GM13976 (cell line): ENCODE measurements around the gene MEIS1.
"Not testable (repeated sequence)": the region's sequence is repeated elsewhere in the genome, so short reads cannot be mapped to it uniquely, and the experiment has no call there.

Experiments
- DNase-seq: peaks from one replicate; pipeline ENCODE4 v3.0.0; 2012; ENCODE audit warnings: low spot score
- in situ Hi-C: fragments of 300-500 bp; cut with MboI; formaldehyde crosslinking; loops from one replicate; pipeline ENCODE4 v1.12.0; 2022; ENCODE audit warnings: low sequenced_read_pairs, mixed read lengths, inconsistent platforms; ENCODE audit not compliant: unreplicated experiment
- TF ChIP-seq, protein P1 (sequence below): IDR thresholded peaks from 2 replicates; pipeline ENCODE4 v1.5.1; 2012; ENCODE audit warnings: borderline replicate concordance, mild to moderate bottlenecking; ENCODE audit not compliant: insufficient read depth; ENCODE audit errors: extremely low read depth, missing control alignments, control extremely low read depth

The MEIS1 gene

GRCh38 chr2:66478299-66478698 is 43.4 kb downstream of the MEIS1 start:
- in situ Hi-C loops = no loop called here
- TF ChIP-seq, protein P1, sequence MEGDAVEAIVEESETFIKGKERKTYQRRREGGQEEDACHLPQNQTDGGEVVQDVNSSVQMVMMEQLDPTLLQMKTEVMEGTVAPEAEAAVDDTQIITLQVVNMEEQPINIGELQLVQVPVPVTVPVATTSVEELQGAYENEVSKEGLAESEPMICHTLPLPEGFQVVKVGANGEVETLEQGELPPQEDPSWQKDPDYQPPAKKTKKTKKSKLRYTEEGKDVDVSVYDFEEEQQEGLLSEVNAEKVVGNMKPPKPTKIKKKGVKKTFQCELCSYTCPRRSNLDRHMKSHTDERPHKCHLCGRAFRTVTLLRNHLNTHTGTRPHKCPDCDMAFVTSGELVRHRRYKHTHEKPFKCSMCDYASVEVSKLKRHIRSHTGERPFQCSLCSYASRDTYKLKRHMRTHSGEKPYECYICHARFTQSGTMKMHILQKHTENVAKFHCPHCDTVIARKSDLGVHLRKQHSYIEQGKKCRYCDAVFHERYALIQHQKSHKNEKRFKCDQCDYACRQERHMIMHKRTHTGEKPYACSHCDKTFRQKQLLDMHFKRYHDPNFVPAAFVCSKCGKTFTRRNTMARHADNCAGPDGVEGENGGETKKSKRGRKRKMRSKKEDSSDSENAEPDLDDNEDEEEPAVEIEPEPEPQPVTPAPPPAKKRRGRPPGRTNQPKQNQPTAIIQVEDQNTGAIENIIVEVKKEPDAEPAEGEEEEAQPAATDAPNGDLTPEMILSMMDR = no peak

GRCh38 chr2:66478731-66479316 is 43.9 kb downstream of the MEIS1 start:
- no peak for DNase-seq
- TF ChIP-seq, protein P1 = no peak
- in situ Hi-C loops = no loop called here

More at GRCh38 chr2:66478299-66478698, 43.4 kb downstream of the MEIS1 start:
- DNase-seq = no peak

DNA sequence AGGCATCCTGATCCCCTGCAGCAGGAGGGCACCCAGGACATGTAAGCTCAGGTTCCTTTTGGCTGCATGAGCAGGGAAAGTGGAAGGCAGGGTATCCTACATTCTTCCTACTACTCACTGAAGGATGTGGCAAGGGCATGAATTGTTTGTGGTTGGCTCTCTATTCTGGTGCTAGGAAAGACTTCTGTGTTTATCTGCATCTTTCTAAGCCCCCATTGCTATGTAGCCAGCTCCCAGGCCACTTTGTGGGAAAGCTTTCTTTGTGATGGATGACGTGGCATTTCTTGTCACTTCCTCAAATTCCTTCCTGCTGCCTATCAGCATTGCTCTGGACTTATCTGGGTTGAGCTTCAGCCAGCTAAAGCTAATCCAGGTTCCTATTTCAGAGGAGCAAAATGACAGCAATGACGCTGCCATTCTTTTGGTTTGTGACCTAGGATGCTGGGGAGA is 46.2 kb downstream of the MEIS1 start:
- in situ Hi-C loops = no loop called here
- TF ChIP-seq, protein P1 = no peak
- no peak for DNase-seq

DNA sequence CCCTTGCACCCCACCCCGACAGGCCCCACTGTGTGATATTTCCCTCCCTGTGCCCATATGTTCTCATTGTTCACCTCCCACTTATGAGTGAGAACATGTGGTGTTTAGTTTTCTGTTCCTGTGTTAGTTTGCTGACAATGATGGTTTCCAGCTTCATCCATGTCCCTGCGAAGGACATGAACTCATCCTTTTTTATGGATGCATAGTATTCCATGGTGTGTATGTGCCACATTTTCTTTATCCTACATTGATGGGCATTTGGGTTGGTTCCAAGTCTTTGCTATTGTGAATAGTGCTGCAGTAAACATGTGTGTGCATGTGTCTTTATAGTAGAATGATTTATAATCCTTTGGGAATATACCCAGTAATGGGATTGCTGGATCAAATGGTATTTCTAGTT is 50.3 kb downstream of the MEIS1 start:
- in situ Hi-C loops, DNase-seq: not testable (repeated sequence)

DNA sequence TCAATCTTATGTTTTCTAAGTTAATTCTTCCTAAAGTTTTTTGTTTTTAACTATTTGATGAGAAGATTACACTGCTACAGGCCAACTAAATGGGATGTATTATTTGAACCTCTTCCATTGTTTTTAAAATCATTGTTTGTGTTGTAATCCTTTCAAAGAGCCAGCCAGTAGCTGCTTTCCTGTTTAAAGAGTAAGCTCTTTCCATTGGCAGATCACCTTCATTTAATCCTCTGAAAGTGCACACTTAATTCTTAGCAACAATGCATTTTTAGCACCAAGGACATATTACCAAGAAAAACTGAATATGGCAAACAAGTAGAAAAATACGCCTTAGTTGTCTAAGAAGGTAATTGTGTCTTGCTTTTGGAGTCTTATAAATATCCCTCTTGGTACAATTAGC is 54.0 kb downstream of the MEIS1 start:
- TF ChIP-seq, protein P1 = no peak
- DNase-seq = no peak
- in situ Hi-C loops = no loop called here

- TF ChIP-seq, protein P1 = no peak
- no peak for DNase-seq
- in situ Hi-C loops = no loop called here
Measured at GRCh38 chr2:66489436-66489835, 54.5 kb downstream of the MEIS1 start.

DNA sequence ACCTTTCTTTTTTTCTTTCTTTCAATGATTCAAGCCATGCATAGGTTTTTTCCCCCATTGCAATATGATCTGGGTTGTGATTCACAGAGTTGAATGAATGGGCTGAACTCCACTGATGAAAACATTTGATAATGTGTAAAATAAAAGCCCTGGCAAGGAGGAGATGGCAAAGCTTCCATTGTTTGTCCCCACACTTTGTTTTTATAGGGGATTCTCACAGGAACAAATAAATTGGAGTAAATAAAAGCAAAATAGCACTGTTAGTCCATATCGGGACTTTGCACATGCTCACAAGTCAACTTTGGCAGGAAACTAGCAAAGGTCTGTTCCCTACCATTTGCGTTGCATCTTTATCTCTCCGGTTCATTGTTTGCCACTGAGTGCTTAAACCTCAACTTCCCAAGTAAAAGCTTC is 55.7 kb downstream of the MEIS1 start:
- TF ChIP-seq, protein P1 = no peak
- in situ Hi-C loops = no loop called here
- DNase-seq = no peak
